ENCODE measurements around the gene CFAP58. TPM values are rescaled to one million over a fixed set of nuclear protein-coding genes. Genes with fewer than 3 reads are reported as not detected.

Gene CFAP58
- total and polyA plus RNA-seq, 3 experiments from 2014 or later: 0.07 TPM; not detected in 2

DNA sequence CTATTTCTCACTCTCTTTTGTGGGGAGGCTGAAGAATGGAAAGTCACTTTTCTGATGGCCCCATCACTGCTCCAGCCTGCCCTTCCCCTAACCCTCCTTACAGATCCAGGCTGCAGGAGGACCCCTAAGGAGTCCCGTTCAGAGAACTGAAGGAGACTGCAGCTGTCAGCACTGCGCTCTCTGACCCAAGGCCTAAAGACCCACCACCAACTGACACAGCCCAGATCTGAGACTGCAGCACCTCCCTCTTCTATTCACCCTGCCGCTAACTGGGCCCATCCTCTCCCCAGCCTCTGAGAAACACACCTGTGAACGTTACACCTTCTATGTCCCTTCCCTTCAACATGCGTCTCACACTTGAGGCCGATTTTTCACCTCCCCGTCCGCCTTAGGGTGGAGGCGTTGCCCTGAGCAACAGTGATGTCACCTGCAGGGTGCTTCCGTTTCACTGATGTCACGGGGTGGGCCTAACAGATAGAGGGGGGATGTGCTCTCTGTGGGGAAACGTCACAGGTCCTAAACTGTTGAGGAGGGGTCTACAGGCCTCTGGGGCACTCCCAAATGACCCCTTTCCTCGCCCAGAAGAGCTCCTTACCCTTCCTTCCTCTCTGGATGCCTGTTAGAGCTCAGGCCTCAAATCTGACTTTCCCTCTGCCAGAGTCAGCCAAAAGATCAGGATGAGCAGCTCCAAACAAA is 20.5 kb upstream of the CFAP58 start:
- H3K27me3 ChIP-seq (ENCODE audit: insufficient read depth, low read length, poor library complexity, severe bottlenecking): no peaks in the 10 kb centered on the region
- H3K27ac ChIP-seq (ENCODE audit: low read depth, low read length): peak overlapping the region; percentile 75
- H3K4me3 ChIP-seq (ENCODE audit: low read length): peak overlapping the region; percentile 15
- Mint-ChIP-seq H3K27ac (peak overlapping the region; percentile 89 to 100 (median 98)), H3K4me3 (peak overlapping the region; percentile 58 to 81 (median 73)), H3K27me3 (peaks cover 0 to 10% of the 10 kb centered on the region in 2 donors), H3K36me3 (peaks cover 0 to 37% (median 8%) of the 10 kb centered on the region in 3 donors), H3K9me3 (no peaks in the 10 kb centered on the region), H3K4me1 (peaks cover 78 to 90% (median 90%) of the 10 kb centered on the region in 3 donors)
- ChIA-PET CTCF (interaction anchor here (7.3 kb wide), 1 partner anchor 27 kb away, joined by 81 read pairs; no protein-coding TSS in a partner anchor), POLR2A (no interaction called here)
- peak; percentile 65 to 88 (median 81) for DNase-seq
- peaks cover 7% of the 10 kb centered on the region for H3K36me3 ChIP-seq (ENCODE audit: insufficient read depth, low read length)
- H3K4me1 ChIP-seq (ENCODE audit: insufficient read depth, low read length): peaks cover 89% of the 10 kb centered on the region
- no peaks in the 10 kb centered on the region for H3K9me3 ChIP-seq (ENCODE audit: low read length)

DNA sequence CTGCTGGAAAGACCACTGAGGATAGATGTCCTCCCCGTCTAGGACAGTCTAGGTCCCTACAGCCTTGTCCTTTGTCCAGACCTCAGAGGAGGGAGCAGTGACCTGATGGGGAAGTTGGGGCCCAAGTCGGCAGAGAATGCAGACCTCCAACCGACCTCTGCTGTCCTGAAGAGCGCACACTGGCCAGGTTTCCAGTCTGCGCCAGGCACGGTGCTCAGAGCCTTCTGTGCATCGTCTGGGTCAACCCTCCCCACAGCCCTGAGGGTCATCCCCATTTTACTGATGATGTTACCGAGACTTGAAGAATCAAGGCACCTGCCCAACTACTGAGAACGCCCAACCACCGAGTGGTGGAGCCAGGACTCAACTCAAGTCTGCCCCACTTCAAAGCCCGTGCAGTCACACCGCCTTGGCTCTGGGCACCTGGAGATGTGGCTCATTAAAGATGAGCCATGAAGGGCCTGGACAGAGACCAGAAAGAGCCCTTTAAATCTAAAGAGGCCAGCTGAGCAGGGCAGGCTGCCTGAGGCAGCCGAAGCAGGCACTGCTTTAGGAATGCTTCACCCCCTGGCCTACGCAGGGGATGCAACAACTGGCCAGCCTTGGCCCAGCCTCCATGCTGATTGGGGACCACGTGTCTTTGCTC is 19.8 kb upstream of the CFAP58 start:
- H3K9me3 ChIP-seq (ENCODE audit: low read length): no peaks in the 10 kb centered on the region
- ChIA-PET CTCF (interaction anchor here (1.2 to 7.3 kb wide), 3 partner anchors 20 to 42 kb away, joined by 4 to 81 read pairs (median 20); partner anchors contain the start of gene CFAP58), POLR2A (no interaction called here)
- H3K4me1 Mint-ChIP-seq: peaks cover 74 to 87% (median 87%) of the 10 kb centered on the region in 3 donors
- peak overlapping the region; percentile 4 to 81 (median 67) for H3K4me3 Mint-ChIP-seq
- peak overlapping the region; percentile 15 for H3K4me3 ChIP-seq (ENCODE audit: low read length)
- peak overlapping the region; percentile 75 for H3K27ac ChIP-seq (ENCODE audit: low read depth, low read length)
- no peaks in the 10 kb centered on the region for H3K27me3 ChIP-seq (ENCODE audit: insufficient read depth, low read length, poor library complexity, severe bottlenecking)
- peak overlapping the region; percentile 89 to 100 (median 98) for H3K27ac Mint-ChIP-seq
- peaks cover 0 to 42% (median 8%) of the 10 kb centered on the region in 3 donors for H3K36me3 Mint-ChIP-seq
- no peaks in the 10 kb centered on the region for H3K9me3 Mint-ChIP-seq
- peaks cover 7% of the 10 kb centered on the region for H3K36me3 ChIP-seq (ENCODE audit: insufficient read depth, low read length)
- no peak for DNase-seq
- H3K27me3 Mint-ChIP-seq: peaks cover 0 to 8% of the 10 kb centered on the region in 2 donors
- H3K4me1 ChIP-seq (ENCODE audit: insufficient read depth, low read length): peaks cover 82% of the 10 kb centered on the region

GRCh38 chr10:104334561-104334960 is 19.1 kb upstream of the CFAP58 start:
- Mint-ChIP-seq H3K36me3 (peaks cover 0 to 42% (median 8%) of the 10 kb centered on the region in 3 donors), H3K9me3 (no peaks in the 10 kb centered on the region), H3K4me3 (peak overlapping the region in 4 of 7 donors; percentile 29 to 98 (median 84)), H3K27ac (peak overlapping the region; percentile 68 to 100 (median 98)), H3K27me3 (peaks cover 0 to 7% of the 10 kb centered on the region in 2 donors), H3K4me1 (peaks cover 72 to 87% (median 87%) of the 10 kb centered on the region in 3 donors)
- POLR2A ChIA-PET: interaction anchor here (0.5 kb wide), 1 partner anchor 68 kb away, joined by 5 read pairs; no protein-coding TSS in a partner anchor
- Histone ChIP-seq H3K27me3 (ENCODE audit: insufficient read depth, low read length, poor library complexity, severe bottlenecking) (no peaks in the 10 kb centered on the region), H3K4me3 (ENCODE audit: low read length) (no peak overlapping the region), H3K36me3 (ENCODE audit: insufficient read depth, low read length) (peaks cover 7% of the 10 kb centered on the region), H3K9me3 (ENCODE audit: low read length) (no peaks in the 10 kb centered on the region), H3K4me1 (ENCODE audit: insufficient read depth, low read length) (peaks cover 82% of the 10 kb centered on the region), H3K27ac (ENCODE audit: low read depth, low read length) (peak overlapping the region; percentile 75)
- CTCF ChIA-PET: interaction anchor here (0.9 to 7.3 kb wide), 6 partner anchors 17 to 213 kb away, joined by 3 to 81 read pairs (median 7); partner anchors contain the start of gene CFAP58
- DNase-seq: no peak

DNA sequence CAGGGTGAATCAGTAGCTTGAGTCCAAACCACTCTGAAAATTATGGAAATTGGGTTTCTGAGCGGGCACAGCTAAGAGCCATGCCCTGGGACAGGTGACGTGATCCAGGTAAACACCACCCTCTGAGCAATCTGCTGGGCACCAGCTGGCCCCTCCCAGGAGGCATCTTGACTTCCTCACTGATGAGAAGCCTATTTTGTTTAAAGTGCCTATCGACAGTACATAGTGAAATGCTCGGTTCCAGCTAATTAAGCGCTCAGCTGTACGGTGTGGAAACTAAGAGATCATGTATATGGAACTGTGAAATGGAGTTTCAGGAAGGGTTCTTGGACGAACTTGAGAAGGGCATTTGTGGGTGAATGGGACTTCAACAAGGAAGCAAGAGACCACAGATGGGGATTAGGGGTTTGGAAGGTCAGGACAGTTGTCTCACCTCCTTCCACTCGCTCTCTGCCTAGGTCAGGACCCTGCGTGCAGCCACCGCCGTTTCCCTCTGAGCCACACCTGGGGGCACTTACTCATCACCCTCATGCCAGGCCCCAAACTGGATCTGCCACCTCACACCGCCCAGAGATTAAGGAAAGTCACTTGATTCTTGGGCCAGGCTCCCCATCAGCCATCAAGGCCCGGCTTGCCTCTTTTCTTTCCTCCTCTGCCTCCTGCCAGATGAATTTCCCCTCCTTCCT is 18.5 kb upstream of the CFAP58 start:
- Histone ChIP-seq H3K27me3 (ENCODE audit: insufficient read depth, low read length, poor library complexity, severe bottlenecking) (no peaks in the 10 kb centered on the region), H3K4me3 (ENCODE audit: low read length) (peak overlapping the region; percentile 22), H3K27ac (ENCODE audit: low read depth, low read length) (no peak overlapping the region), H3K4me1 (ENCODE audit: insufficient read depth, low read length) (peaks cover 77% of the 10 kb centered on the region), H3K36me3 (ENCODE audit: insufficient read depth, low read length) (peaks cover 7% of the 10 kb centered on the region), H3K9me3 (ENCODE audit: low read length) (no peaks in the 10 kb centered on the region)
- H3K9me3 Mint-ChIP-seq: no peaks in the 10 kb centered on the region
- ChIA-PET CTCF (interaction anchor here (0.9 to 7.3 kb wide), 7 partner anchors 16 to 214 kb away, joined by 3 to 81 read pairs (median 9); partner anchors contain the start of gene CFAP58), POLR2A (interaction anchor here (0.5 to 0.6 kb wide), 2 partner anchors 68 to 424 kb away, joined by 5 to 7 read pairs; no protein-coding TSS in a partner anchor)
- peak overlapping the region; percentile 24 to 100 (median 91) for H3K4me3 Mint-ChIP-seq
- peaks cover 0 to 42% (median 8%) of the 10 kb centered on the region in 3 donors for H3K36me3 Mint-ChIP-seq
- no peak for DNase-seq
- H3K27ac Mint-ChIP-seq: peak overlapping the region; percentile 68 to 100 (median 98)
- H3K4me1 Mint-ChIP-seq: peaks cover 68 to 87% (median 84%) of the 10 kb centered on the region in 3 donors
- peaks cover 2 to 7% of the 10 kb centered on the region in 2 donors for H3K27me3 Mint-ChIP-seq

GRCh38 chr10:104336821-104337467 is 16.7 kb upstream of the CFAP58 start:
- peak overlapping the region; percentile 59 for H3K4me3 ChIP-seq (ENCODE audit: low read length)
- no peak for DNase-seq
- POLR2A ChIA-PET: interaction anchor here (1.2 to 3.0 kb wide), 4 partner anchors 15 to 44 kb away, joined by 4 to 10 read pairs (median 6); partner anchors contain the start of gene CFAP58
- CTCF ChIA-PET: interaction anchor here (1.1 to 7.3 kb wide), 6 partner anchors 14 to 45 kb away, joined by 3 to 81 read pairs (median 16); partner anchors contain the start of gene CFAP58
- H3K4me3 Mint-ChIP-seq: peak overlapping the region; percentile 91 to 100 (median 98)
- peaks cover 59% of the 10 kb centered on the region for H3K4me1 ChIP-seq (ENCODE audit: insufficient read depth, low read length)
- no peaks in the 10 kb centered on the region for H3K27me3 ChIP-seq (ENCODE audit: insufficient read depth, low read length, poor library complexity, severe bottlenecking)
- peaks cover 53 to 70% (median 65%) of the 10 kb centered on the region in 3 donors for H3K4me1 Mint-ChIP-seq
- peaks cover 0 to 33% (median 4%) of the 10 kb centered on the region in 3 donors for H3K36me3 Mint-ChIP-seq
- H3K9me3 ChIP-seq (ENCODE audit: low read length): no peaks in the 10 kb centered on the region
- peak overlapping the region; percentile 89 for H3K27ac ChIP-seq (ENCODE audit: low read depth, low read length)
- H3K9me3 Mint-ChIP-seq: no peaks in the 10 kb centered on the region
- peak overlapping the region; percentile 85 to 100 (median 99) for H3K27ac Mint-ChIP-seq
- H3K36me3 ChIP-seq (ENCODE audit: insufficient read depth, low read length): peaks cover 2% of the 10 kb centered on the region
- peaks cover 4 to 7% of the 10 kb centered on the region in 2 donors for H3K27me3 Mint-ChIP-seq

DNA sequence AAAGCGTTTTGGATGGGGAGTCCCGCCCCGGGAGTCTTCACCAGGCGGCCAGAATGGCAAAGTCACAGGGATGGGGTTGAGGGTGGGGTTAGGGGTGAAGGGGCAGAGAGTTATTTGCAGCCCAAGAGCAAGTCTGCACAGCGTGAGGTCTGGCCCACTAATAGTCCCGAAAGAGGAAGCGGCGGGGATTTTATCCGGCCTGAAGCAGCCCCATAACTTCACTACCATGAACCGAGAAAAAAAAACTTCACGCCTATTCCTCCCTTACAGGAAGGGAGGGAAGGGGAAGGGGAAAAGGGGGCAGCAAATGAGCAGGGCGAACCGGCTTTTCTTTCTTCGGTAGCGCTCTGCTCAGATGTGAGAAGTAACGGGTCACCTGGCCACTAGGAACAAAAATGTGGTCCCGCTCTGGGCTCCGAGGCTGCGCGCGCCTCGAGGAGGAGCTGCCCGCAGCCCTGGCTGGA is 16.1 kb upstream of the CFAP58 start:
- H3K27ac Mint-ChIP-seq: peak overlapping the region; percentile 85 to 100 (median 99)
- peaks cover 52 to 65% (median 59%) of the 10 kb centered on the region in 3 donors for H3K4me1 Mint-ChIP-seq
- H3K27me3 Mint-ChIP-seq: peaks cover 4 to 7% of the 10 kb centered on the region in 2 donors
- no peak for DNase-seq
- Histone ChIP-seq H3K36me3 (ENCODE audit: insufficient read depth, low read length) (no peaks in the 10 kb centered on the region), H3K4me1 (ENCODE audit: insufficient read depth, low read length) (peaks cover 53% of the 10 kb centered on the region), H3K4me3 (ENCODE audit: low read length) (peak overlapping the region; percentile 59), H3K27me3 (ENCODE audit: insufficient read depth, low read length, poor library complexity, severe bottlenecking) (no peaks in the 10 kb centered on the region), H3K9me3 (ENCODE audit: low read length) (no peaks in the 10 kb centered on the region), H3K27ac (ENCODE audit: low read depth, low read length) (peak overlapping the region; percentile 89)
- ChIA-PET CTCF (interaction anchor here (1.0 to 7.3 kb wide), 13 partner anchors 9 to 63 kb away, joined by 3 to 81 read pairs (median 6); partner anchors contain the start of gene CFAP58), POLR2A (interaction anchor here (0.5 to 3.0 kb wide), 12 partner anchors 8 to 1046 kb away, joined by 3 to 17 read pairs (median 5); partner anchors contain the start of genes CFAP58 and SFR1)
- peaks cover 0 to 33% (median 4%) of the 10 kb centered on the region in 3 donors for H3K36me3 Mint-ChIP-seq
- no peaks in the 10 kb centered on the region for H3K9me3 Mint-ChIP-seq
- peak overlapping the region; percentile 91 to 100 (median 98) for H3K4me3 Mint-ChIP-seq
